Choroid plexus epithelial cell (primary cell): Measurements from ENCODE around the gene MMD.
A peak's percentile ranks its signal among the peaks of the same experiment; 100 is the strongest.
"Not testable (repeated sequence)": the region's sequence is repeated elsewhere in the genome, so short reads cannot be mapped to it uniquely, and the experiment has no call there.

Experiments
- DNase-seq: peaks from one replicate; pipeline ENCODE4 v3.0.0-alpha.2; 2010; ENCODE audit warnings: low read depth
- H3K4me3 ChIP-seq: 2 replicates; pipeline ENCODE4 v1.5.1; 2011; ENCODE audit warnings: low read depth, mild to moderate bottlenecking, control low read depth, low read length, moderate library complexity
- CTCF ChIP-seq: conservative IDR thresholded peaks from 2 replicates; pipeline ENCODE4 v1.5.1; 2011; ENCODE audit warnings: low read depth, mild to moderate bottlenecking, control low read depth, inconsistent platforms, low read length, moderate library complexity

MMD gene

GRCh38 chr17:55427587-55427882 lies 5.9 kb upstream of the MMD start:
- no peak for DNase-seq
- H3K4me3 ChIP-seq, result no peak overlapping the region
- TF ChIP-seq CTCF, result no peak

DNA sequence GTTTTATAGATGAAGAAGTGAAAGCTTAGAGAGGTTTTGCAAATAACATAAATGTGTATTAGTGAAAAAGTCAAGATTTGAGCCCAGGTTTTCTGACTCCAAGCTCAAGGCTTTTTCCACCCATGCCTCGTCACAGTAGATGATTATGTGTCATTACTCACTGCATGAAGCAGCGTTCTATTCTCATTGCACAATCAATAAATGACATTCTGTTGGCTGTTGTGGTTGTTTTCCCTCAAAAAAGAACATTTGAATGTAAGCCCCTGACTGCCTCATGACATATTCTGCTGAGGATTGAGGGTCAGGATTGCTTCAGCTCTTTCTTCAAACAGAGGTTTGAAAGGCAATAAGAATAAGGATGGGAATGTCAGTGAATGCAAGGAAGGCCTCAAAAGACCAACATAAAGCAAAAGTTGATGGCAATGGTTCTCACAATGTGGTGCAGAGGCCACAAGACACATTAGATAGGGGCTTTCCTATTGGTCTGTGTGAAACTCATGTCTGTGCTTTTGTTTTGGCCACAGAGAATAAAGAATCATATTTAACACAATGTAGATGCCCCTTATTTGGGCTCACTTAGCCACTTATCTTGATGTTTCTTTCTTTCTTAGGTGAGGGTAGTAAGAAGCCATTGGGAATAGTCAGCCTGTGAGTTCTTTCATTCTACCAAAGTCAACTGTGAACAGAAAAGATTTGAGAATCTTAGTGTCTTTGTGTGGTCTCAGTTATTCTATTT lies 5.4 kb upstream of the MMD start:
- DNase-seq, result peak; percentile 91
- TF ChIP-seq CTCF, result no peak

DNA sequence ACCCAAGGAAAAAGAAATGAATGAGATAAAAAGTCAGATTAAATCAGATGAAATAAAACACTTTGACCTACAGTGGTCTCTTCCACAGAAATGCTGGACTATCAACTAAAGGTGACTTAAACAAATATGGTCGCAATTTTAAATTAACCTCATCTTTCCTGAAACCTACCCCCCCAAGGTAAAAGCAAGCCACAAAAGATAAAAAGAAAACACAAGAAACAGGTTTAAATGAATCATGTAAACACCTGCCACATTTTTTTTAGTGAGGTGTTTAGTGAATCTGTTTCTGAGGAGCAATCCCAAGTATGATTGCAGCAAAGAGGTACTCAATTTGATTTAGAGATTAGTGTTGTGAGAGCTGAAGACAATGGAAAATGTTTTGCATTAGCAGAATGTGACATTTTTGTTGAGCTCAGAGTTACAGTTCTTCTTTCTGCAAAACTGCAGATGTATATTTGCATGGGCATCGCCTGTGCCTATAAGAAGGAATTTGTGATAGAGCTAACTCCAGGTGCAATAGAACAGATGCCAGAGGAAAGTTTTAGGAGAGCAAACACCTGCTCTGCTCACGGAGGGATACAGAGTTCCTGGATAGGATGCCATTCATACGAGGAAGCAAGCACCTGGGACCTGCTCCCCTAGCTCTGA lies 3.4 kb upstream of the MMD start:
- TF ChIP-seq CTCF, result no peak
- no peak for DNase-seq
- no peak overlapping the region for H3K4me3 ChIP-seq

More for the DNA sequence above, 5.4 kb upstream of the MMD start:
- no peak overlapping the region for H3K4me3 ChIP-seq

DNA sequence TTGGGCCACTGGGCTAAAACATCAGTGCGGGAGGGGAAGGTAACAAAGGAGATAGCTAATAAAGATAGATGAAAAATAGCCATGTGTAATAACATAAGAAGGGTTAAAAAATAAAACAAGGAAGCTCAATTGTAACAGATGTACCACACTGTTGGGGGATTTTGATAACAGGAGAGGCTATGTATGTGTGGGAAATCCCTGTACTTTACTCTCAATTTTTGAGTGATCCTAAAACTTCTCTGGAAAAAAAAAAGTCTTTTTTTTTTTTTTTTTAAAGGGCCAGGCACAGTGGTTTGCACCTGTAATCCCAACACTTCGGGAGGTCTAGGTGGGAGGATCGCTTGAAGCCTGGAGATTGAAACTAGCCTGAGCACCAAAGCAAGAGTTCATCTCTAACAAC lies 1.9 kb upstream of the MMD start:
- H3K4me3 ChIP-seq, result no peak overlapping the region
- no peak for TF ChIP-seq CTCF
- DNase-seq, result no peak

- not testable (repeated sequence) for H3K4me3 ChIP-seq, DNase-seq
These were observed 1.2 kb upstream of the MMD start for GRCh38 chr17:55422828-55423164.

DNA sequence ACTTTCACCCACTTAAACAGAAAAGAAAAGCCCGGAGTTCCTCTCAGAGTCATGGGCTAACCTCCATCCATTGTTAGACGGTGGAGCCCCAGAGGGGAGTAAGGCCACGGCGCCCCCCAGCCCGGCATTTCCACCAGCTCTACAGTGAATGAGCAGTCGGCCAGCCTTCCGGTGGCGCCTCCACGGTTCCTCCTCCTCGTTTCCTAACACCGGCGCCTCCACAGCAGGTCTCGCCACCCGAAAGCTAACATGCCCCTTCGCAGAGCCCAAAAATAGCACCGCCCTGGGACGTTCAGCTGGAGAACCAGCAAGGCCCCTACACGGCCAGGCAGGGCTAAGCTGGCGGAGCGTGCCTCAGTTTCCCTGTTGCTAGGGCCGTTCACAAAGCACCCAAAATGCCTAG lies 858 bp downstream of the MMD start:
- peak overlapping the region; percentile 90 for H3K4me3 ChIP-seq
- no peak for DNase-seq
- no peak for TF ChIP-seq CTCF

DNA sequence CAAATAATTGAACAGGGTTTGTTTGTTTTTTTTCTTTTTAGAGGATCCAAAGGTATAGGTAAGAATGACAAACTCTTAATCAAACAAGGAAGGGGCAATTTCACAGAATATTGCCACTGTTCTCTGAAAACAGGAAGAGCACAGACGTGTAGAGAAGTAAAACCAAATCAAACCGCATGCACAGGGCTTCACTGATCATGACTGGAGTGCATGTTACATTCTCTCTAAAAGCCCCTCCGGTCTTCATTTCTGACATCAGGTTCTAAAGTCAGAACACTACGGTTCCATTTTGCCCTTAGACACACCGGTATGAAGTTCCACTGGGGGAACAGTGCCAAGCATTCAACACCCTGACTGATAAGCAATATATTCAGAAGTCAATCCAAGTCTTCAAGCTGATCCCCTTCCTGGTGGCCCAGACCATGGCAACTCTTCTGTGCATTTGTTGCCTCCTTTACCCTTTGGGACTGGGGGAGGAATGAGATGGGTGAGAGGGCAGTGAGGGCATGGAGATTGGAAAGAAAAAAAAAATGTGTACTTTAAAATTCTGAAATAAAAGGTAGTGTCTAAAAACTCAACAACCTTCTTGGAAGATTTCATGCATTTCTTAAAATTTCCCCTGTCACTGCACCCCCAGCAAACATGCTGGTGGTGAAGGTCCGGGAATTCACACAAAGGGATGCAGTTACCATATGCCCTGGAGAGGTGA lies 1.4 kb downstream of the MMD start:
- TF ChIP-seq CTCF, result no peak
- peak overlapping the region; percentile 90 for H3K4me3 ChIP-seq
- DNase-seq, result no peak
